ENCODE results near the gene AHI1. TPM values are rescaled to one million over a fixed set of nuclear protein-coding genes. Genes with fewer than 3 reads are reported as not detected.

AHI1 gene
- total RNA-seq, 2 experiments from 2014 or later: 21.1 to 27.5 TPM

GRCh38 chr6:135505222-135505621, 7.7 kb upstream of the AHI1 start:
- H3K36me3 ChIP-seq (ENCODE audit: insufficient read depth, low read length): no peaks in the 10 kb centered on the region
- no peaks in the 10 kb centered on the region for H3K9me3 ChIP-seq (ENCODE audit: control insufficient read depth in 1 of 2, insufficient read depth in 1 of 2, low read length in 2 of 2)
- no peaks in the 10 kb centered on the region for H3K9me3 Mint-ChIP-seq
- POLR2A ChIA-PET: no interaction called here
- no peaks in the 10 kb centered on the region for H3K4me1 Mint-ChIP-seq (ENCODE audit: low read depth)
- H3K27ac Mint-ChIP-seq: no peak overlapping the region
- H3K27me3 ChIP-seq (ENCODE audit: control insufficient read depth in 1 of 2, insufficient read depth in 2 of 2, low read length in 2 of 2): no peaks in the 10 kb centered on the region
- no peak overlapping the region for H3K27ac ChIP-seq (ENCODE audit: low read depth in 1 of 2, low read length in 2 of 2)
- H3K4me3 Mint-ChIP-seq: no peak overlapping the region
- intact Hi-C loops (cut with DNase I, micrococcal nuclease): loop anchor here in 1 of 2 experiments (1.0 to 10.0 kb wide), 6 partner anchors 10 to 1050 kb away; partner anchors contain the start of gene MAP7
- H3K4me1 ChIP-seq (ENCODE audit: insufficient read depth, low read length): no peaks in the 10 kb centered on the region
- CTCF ChIA-PET: interaction anchor here (2.2 kb wide), 1 partner anchor 722 kb away, joined by 5 read pairs; no protein-coding TSS in a partner anchor
- no peaks in the 10 kb centered on the region for H3K36me3 Mint-ChIP-seq (ENCODE audit: low read depth)
- no peaks in the 10 kb centered on the region for H3K27me3 Mint-ChIP-seq
- ATAC-seq (ENCODE audit: poor library complexity): no peak
- no peak for DNase-seq
- no peak overlapping the region for H3K4me3 ChIP-seq (ENCODE audit: low read length)
- TF ChIP-seq CTCF (IDR thresholded peaks at IDR 0.05): no peak

- CTCF ChIA-PET: interaction anchor here (2.2 kb wide), 1 partner anchor 722 kb away, joined by 5 read pairs; no protein-coding TSS in a partner anchor
- no peak overlapping the region for H3K27ac Mint-ChIP-seq
- intact Hi-C loops (cut with DNase I, micrococcal nuclease): loop anchor here in 1 of 2 experiments (1.0 to 10.0 kb wide), 6 partner anchors 11 to 1050 kb away; partner anchors contain the start of gene MAP7
These were observed 7.2 kb upstream of the AHI1 start for GRCh38 chr6:135504734-135505133.

GRCh38 chr6:135503703-135504475, 6.3 kb upstream of the AHI1 start:
- no peak for ATAC-seq (ENCODE audit: poor library complexity)
- H3K36me3 ChIP-seq (ENCODE audit: insufficient read depth, low read length): no peaks in the 10 kb centered on the region
- no peak for DNase-seq
- CTCF ChIA-PET: no interaction called here
- no peaks in the 10 kb centered on the region for H3K9me3 ChIP-seq (ENCODE audit: control insufficient read depth in 1 of 2, insufficient read depth in 1 of 2, low read length in 2 of 2)
- POLR2A ChIA-PET: no interaction called here
- no peak overlapping the region for H3K27ac Mint-ChIP-seq
- no peak overlapping the region for H3K27ac ChIP-seq (ENCODE audit: low read depth in 1 of 2, low read length in 2 of 2)
- H3K4me3 Mint-ChIP-seq: no peak overlapping the region
- H3K4me3 ChIP-seq (ENCODE audit: low read length): no peak overlapping the region
- no peaks in the 10 kb centered on the region for H3K27me3 Mint-ChIP-seq
- no peaks in the 10 kb centered on the region for H3K4me1 ChIP-seq (ENCODE audit: insufficient read depth, low read length)
- H3K4me1 Mint-ChIP-seq (ENCODE audit: low read depth): no peaks in the 10 kb centered on the region
- TF ChIP-seq CTCF (IDR thresholded peaks at IDR 0.05): no peak
- intact Hi-C loops (cut with DNase I, micrococcal nuclease): loop anchor here in 1 of 2 experiments (2.0 to 10.0 kb wide), 4 partner anchors 401 to 1051 kb away; partner anchors contain the start of gene MAP7
- no peaks in the 10 kb centered on the region for H3K27me3 ChIP-seq (ENCODE audit: control insufficient read depth in 1 of 2, insufficient read depth in 2 of 2, low read length in 2 of 2)
- H3K36me3 Mint-ChIP-seq (ENCODE audit: low read depth): no peaks in the 10 kb centered on the region
- H3K9me3 Mint-ChIP-seq: no peaks in the 10 kb centered on the region

More at GRCh38 chr6:135504734-135505133, 7.2 kb upstream of the AHI1 start:
- no peaks in the 10 kb centered on the region for H3K9me3 Mint-ChIP-seq
- no peak for DNase-seq
- H3K36me3 ChIP-seq (ENCODE audit: insufficient read depth, low read length): no peaks in the 10 kb centered on the region
- H3K9me3 ChIP-seq (ENCODE audit: control insufficient read depth in 1 of 2, insufficient read depth in 1 of 2, low read length in 2 of 2): no peaks in the 10 kb centered on the region
- no peak overlapping the region for H3K4me3 ChIP-seq (ENCODE audit: low read length)
- H3K27ac ChIP-seq (ENCODE audit: low read depth in 1 of 2, low read length in 2 of 2): no peak overlapping the region
- TF ChIP-seq CTCF (IDR thresholded peaks at IDR 0.05): no peak
- H3K36me3 Mint-ChIP-seq (ENCODE audit: low read depth): no peaks in the 10 kb centered on the region
- POLR2A ChIA-PET: no interaction called here
- H3K4me1 ChIP-seq (ENCODE audit: insufficient read depth, low read length): no peaks in the 10 kb centered on the region
- no peaks in the 10 kb centered on the region for H3K27me3 Mint-ChIP-seq
- no peaks in the 10 kb centered on the region for H3K4me1 Mint-ChIP-seq (ENCODE audit: low read depth)
- ATAC-seq (ENCODE audit: poor library complexity): no peak
- no peaks in the 10 kb centered on the region for H3K27me3 ChIP-seq (ENCODE audit: control insufficient read depth in 1 of 2, insufficient read depth in 2 of 2, low read length in 2 of 2)
- no peak overlapping the region for H3K4me3 Mint-ChIP-seq

Measured in CD4-positive, alpha-beta T cell (primary cell).